GM21717 (cell line): ENCODE data around the gene TRIO.

Source experiments
- ATAC-seq: cut with Tn5 transposase; IDR thresholded peaks from one replicate; pipeline ENCODE4 v1.9.1; 2021; ENCODE audit warnings: mild to moderate bottlenecking, moderate library complexity; ENCODE audit not compliant: unreplicated experiment

TRIO gene

DNA sequence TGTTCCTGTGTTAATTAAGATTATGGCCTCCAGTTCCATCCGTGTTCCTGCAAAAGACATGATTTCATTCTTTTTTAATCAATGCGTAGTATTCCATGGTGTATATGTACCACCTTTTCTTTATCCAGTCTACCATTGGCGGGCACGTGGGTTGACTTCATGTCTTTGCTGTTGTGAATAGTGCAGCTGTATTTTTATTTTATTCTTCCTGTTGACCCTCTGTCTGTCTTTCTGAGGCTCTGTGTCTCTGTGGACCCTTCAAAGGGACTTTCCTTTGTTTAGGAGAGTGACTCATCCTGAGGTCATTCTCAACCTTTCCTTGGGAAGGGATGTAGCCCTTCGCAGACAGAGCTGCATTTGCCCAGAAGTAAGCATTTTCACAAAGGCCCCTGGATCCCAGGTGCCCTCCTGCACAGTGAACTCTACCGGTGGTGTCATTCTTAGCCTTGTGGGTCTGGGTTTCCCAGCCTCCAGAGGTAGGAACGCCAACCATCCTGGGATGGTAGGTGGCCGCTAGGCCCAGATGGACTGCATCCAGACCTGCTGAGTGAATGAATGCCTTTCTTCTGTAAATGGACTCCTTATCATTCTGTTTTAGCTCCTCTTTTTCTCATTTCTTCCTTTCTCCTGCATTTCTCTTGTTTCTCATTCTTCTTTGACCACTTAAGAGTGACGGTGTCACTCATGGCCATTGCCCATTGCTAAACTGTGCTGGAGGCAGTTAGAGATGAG, 22.4 kb downstream of the TRIO start:
- ATAC-seq = no peak

DNA sequence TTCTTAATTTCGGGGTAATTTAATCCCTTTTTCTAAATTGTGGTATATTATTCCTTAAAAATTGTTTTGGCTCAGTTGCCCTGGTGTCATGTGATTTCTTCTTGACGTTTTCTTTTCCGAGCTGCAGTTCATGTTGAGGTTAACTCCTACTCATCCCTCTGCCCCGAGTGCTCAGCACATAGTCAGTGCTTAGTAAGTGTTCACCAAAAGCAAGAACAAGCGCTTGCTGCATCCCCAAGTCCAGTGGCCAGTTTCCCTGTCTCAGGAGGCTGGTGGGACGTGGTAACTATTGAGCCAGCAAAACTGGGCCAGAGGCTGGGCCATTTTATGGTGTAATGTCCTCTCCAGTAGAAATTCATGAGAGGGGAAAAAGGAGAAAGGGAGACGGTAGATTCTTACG, 23.3 kb downstream of the TRIO start:
- ATAC-seq = no peak

DNA sequence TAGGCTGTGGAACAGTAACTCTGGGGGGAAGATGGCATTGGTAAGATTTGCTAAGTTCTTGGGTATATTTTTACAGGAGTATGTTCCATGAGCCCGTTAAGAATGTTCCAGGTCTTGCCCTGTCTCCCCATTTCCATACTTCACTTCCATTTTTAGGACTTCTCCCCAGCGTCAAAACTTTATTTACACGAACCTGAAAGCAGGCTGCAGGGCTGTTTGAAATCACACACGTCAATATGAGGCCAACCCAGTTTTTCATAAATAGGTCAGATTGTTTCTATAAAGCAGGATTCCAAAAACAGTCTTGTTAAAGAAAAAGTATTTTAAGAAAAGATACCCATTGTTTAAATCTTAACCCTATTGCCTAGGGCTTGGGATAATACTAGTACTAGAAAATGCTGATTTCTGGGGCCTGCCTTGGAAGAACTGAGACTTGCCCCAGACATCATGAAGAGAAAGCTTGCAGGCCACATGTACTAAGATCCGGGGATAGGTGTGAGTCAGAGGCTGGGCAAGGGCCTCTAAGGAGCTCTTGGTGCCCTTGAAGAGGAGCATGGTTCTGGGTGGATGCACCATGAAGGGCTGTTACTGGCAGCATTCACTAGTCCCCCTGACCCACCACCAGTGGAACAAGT, 24.2 kb downstream of the TRIO start:
- no peak for ATAC-seq

DNA sequence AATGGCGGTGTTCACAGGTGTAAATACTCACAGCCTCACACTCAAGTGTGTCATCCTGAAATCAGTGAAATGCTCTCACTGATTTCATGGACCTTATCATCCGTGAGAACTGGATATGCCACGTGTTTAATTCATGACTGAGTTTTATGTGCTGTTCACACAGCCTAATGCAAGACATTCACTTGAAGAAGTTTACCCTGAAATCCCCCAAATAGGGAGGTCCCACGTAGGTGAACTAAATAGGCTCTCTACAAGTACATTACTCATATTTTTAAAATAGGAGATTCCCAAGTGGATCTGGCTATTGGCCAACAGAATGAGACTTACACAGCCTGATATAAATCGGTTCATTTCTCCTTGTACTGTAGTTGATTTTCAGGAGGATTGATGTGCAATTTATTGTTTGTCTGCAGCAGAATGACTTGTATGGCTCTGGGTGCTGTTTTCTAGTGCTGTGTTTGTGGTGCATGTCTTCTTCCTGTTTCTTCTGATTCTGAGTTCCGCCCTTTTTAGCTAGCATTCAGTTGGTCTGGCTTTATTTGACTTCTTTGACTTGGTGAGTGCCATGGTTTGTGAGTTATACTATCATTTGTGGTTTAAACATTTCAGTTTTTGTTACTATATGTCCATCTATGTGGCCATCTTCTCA, 25.1 kb downstream of the TRIO start:
- ATAC-seq = peak; percentile 42

DNA sequence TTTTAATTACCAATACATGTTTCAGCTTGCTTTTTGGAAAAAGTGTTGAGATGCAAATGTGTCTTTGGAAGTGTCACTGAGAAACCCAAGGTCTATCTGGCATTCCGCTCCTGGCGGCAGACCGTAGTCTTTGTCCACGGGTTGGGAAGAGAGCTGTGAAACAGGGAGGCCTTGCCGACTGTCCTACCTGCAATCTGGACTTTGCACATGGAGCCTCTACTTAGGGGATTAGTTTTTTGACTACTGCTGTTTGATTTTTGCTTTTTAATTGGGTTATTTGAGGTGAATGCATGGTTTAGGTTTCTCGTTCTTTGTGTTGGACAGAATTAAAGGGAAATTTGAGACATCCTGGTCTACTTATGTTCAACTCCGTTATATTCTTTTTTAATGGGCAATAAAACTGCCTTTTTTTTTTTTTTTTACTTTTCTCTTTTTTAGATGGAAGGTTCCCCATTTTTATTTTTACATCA, 25.7 kb downstream of the TRIO start:
- ATAC-seq = peak; percentile 10

DNA sequence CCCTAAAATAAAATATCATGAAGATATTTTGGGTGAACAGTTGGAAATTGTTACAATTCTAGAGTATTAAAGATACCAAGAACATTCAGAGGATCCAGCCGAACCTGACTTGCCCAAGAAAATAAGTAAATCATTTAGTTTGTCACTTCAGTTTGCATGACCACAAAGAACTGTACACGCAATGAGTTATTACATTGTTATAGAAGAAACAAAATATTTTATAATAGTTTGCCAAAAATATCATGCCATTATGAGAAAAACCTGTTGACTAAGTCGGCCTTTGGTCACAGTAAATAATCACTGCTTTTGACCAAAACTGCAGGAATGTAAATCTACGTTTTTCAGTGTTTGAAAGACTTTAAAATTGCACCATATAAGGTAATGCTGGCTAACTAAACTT, 27.9 kb downstream of the TRIO start:
- no peak for ATAC-seq

DNA sequence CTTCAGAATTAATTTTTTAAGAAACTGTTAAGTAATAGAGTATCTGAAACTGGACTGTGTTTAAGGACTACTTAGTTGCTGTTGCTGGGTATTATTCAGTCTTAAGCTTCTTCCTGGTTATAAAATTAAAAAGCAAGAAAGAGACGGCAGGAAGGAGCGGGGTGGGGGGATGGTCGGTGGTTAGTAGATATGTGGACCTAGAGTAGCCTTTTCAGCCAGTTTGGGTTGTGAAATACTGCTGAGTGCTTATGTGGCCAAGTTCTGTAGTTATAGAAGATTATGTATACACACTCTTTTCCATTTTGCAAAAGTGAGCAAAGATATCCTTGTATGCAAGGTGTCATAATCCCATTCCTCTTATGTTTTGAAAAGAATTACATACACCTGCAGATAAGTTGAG, 28.5 kb downstream of the TRIO start:
- no peak for ATAC-seq

DNA sequence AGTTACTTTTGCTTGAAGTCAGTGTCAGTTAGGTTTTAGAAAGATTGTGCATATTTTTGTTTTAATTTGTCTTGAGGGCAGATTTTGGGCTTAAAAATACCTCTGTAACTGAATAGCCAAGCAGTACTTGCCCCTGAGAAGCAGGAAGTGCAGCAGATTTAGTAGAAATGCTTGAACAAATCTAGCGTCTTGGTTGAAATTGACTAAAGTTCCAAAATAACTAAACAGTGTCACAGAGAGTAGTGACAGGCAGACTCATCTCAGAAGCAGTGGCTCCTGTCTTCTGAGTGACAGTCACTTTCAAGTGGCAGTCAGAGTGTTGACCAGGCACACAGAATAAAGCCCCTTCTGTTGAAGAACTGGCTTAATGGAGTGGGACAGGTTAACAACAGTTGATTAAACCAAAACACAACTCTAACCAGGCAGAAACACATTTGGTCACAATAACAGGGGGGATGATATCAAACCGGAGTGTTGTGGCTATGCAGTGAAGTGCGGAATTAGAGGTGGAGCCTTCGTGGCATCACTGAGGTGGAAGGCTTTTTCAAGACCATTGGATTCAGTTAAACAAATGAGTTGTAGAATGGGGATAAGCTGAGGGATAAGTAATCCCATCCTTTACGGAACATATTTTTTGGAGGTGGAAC, 29.1 kb downstream of the TRIO start:
- ATAC-seq = peak; percentile 45

DNA sequence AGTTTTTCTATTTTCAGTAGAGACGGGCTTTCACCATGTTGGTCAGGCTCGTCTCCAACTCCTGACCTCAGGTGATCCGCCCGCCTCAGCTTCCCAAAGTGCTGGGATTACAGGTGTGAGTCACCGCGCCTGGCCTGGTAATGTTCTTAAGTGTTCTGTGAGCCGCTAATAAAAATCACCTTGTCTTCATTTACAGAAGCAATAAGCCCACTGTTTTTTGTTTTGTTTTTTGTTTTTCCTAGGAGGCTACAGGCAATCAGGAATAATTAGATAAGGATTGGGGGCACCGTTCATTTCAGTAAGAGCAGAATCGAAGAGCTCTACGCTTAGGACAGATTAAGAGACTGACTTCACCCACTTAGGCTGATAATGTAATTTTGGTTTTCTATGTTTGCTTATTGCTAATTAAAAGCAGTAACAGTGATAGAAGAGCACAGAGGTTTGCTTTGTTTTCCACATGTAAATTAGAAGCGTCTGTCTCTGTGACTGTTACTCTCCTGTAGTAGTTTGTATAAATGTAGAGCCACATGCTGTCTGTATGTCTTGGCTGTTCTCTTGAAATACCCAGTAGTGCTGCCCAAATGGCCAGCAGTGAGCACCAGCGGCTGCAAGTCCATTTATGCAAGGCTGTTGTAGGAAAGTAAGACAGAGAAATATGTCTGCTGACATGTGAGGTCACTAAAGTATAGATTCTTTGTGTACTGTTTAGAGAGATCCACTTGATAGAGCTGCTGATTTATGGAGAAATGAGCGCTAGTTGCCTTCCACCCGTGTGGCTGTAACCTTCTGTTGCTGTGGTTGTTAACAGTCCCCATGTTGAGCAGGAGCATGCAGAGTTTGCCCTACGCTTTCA, 30.5 kb downstream of the TRIO start:
- peak; percentile 17 for ATAC-seq

DNA sequence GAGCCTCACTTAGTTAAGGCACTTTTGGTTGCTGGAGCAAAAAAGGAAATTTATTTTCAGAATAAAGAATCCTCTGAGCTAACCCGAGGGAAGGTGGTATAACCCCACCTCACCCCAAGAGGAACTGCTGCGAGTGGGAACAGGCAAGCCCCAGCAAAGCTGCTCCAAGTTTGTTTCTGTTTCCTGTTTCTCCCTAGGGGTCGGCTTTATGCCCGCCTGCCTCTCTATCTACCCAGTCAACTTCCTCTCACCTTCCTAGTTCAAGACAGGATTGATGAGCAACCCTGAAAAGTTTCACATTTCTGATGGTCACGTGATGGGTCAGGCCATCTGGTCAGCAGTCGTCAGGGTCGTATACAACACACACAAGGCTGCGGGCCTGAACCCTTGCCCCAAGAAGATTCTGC, 31.1 kb downstream of the TRIO start:
- peak; percentile 49 for ATAC-seq

DNA sequence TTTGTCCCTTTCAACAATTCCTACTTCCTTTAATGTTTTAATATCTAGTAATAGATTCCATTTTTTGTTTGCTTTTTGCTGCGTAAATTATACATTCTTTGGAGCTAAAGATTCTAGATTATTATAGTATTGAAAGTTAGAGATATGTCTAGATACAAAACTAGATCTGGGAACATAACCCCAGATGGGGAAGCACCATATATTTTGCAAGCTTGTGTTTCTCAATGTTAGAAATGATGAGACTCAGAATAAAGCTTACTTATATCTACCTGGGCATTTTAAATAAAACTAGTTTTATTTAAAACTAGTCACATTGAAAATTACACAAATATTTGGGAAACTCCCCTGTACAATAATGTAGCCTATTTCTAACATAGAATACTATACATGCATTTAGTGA, 32.2 kb downstream of the TRIO start:
- no peak for ATAC-seq

DNA sequence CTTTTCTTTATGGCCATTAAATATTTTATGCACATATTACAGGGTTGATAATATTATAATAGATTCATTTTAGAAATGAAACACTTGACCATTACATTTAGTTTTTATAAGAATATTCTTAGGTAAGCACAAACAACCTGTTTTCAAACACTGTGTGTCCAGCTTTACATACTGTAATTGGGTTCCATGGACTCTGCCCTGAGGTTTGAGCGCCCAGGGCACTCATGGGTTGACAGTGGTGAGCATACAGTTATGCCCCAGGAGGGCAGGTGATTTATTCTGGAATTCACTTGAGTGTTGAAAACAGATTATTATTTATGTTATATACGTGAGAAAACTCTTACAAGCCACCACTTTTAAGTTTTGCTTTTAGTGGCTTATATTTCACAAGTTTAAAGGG, 33.7 kb downstream of the TRIO start:
- no peak for ATAC-seq

DNA sequence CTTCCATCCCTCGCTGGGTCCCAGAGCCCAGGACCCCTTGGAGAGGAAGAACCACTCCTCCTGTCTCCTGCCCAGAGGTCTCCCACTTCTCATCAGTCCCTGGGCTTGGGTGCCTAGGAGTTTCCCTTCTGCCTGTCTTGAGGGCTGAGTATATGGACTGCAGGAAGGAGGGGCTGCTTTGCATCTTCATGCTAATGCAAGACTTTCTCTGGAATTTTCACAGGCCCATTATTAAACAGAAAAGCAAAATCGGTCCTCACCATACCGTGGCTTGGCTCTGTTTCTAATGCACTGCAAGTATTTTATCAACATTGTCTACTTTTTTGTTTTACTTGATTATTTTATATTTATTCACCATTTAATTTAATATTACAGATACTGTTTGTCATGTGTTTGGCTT, 34.5 kb downstream of the TRIO start:
- ATAC-seq = no peak

DNA sequence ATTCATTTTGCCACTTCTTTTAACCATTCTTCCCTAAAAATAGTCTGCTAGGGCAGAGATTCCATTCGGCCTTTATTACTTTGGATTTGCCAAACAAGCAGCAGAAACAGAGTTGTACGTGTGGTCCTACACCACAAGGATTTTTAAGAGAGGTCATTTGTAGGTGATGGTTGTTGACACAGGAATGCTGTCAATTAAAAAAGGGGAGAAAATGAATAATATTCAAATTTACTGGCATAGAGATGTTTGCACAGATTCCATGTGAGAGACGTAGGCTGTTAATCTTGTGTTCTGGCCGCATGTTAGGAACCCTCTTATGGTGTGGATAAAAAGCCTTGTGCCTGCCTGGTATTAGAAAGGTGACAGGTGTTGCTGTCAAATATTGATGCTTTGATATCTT, 34.9 kb downstream of the TRIO start:
- ATAC-seq = no peak

DNA sequence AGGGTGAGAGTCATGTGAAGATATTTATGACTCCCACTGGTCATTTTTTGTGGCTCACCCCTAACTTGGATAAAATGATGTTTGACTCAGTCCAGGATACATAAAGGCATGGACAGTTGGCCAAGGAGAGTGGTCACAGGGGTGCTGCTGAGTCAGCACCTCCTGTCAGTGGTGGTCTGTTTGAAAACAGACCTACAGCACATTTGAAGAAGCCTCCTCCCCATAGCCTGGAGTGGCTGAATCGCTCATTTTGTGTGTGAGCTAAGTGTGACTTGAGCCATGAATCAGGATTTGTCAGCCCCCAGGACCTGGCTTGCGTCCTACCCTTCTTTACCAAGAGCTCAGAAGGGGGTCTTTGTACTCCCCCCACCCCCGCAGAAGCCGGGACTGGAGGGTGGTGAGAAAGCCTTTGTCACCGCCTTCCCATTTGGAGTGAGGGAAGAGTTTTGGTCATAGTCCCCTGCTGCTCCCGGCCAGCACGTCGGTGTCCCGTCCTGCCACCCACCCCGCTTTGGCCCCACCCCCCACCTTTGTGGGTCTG, 35.6 kb downstream of the TRIO start:
- ATAC-seq = no peak

DNA sequence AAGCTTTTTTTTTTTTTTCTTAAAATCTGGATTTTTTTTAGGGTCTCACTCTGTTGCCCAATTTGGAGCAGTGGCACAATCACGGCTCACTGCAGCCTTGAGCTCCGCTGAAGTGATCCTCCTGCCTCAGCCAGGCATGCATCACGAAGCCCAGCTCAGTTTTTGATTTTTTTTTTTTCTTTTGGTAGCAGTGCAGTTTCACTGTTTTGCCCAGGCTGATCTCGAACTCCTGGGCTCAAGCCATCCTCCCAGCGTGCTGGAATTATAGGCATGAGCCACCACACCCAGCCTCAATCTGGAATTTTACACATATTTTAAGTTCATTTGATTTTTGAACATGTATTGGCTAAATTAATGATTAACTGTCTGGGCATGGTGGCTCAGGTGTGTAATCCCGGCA, 36.3 kb downstream of the TRIO start:
- ATAC-seq = no peak

DNA sequence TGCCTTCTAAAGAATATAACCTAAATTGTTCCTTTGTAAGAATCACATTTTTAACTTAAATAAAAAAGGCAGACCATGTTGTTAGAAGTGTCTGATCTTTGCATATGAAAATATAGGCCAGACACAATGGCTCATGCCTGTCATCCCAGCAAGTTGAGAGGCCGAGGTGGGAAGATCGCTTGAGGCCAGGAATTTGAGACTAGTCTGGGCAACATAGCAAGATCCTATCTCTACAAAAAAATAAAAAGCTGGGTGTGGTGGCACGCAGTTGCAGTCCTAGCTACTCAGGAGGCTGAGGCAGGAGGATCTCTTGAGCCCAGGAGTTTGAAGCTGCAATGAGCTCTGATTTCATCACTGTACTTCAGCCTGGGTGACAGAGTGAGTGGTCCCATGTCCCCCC, 37.3 kb downstream of the TRIO start:
- no peak for ATAC-seq

DNA sequence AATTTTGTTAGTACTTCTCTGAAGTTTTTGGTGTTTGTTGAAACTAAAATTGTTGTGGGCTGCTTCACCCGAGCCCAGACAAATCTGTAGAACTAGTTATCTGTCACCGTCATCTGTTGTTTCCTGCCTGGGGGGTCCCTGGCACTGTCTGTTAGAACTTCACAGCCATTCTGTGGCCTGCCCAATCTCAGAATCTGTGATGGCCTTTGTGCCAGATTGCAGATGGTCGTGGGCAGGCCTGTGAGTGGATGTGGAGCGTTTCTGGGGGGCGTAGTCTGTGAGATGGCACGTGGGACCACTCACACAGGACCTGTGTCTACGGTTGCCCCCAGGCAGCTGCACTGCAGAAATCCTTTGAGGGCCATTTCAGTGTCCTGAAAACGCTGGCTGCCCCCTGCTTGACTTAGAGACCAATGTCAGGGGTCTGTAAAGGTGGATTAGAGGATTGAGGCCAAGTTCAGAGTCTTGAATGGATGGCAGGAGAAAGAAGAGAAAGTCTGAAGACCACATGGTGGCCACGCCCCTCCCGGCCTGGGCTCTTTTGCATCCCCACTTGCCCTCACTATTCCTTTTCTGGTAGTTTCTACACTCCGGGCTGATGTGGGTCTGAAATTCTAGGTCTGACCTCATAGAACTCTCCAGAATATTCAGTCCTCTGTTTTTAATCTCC, 38.3 kb downstream of the TRIO start:
- no peak for ATAC-seq

DNA sequence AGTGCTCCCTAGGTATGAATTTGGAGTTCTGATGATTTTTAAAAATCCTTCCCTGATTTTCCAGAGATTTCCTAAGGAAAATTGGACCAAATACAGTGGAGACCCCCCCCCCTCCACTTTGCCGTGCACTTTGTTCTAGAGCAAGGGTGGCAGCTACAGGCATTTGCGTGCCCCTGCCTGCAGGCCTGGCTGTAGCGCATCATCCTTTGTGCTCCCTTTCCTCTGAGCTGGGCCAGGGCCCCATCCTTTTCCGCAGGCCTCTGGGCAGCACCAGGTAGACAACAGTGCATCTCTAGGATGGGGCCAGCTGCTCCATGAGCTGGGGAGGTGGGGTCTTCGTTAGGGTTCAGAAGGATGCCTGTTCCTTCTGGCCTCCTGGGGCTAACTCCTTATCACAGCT, 39.6 kb downstream of the TRIO start:
- no peak for ATAC-seq
